Muscle layer of colon (tissue), 2 donors: Measurements from ENCODE around the gene TIMM13.

ENCODE experiments used
- H3K27ac ChIP-seq: one replicate; pipeline ENCODE4 v1.7.0; 2013; ENCODE audit warnings: low read depth, mild to moderate bottlenecking, low read length, moderate library complexity
- H3K27me3 ChIP-seq, 2 donors: one replicate each; pipeline ENCODE4 v1.7.0; 2013; ENCODE audit warnings: low read length in 2 of 2, mild to moderate bottlenecking in 2 of 2; ENCODE audit not compliant: insufficient read depth in 2 of 2, control insufficient read depth in 1 of 2
- H3K36me3 ChIP-seq: one replicate; pipeline ENCODE4 v1.7.0; 2013; ENCODE audit warnings: mild to moderate bottlenecking, low read length; ENCODE audit not compliant: insufficient read depth
- H3K4me1 ChIP-seq: one replicate; pipeline ENCODE4 v1.7.0; 2013; ENCODE audit warnings: mild to moderate bottlenecking, low read length; ENCODE audit not compliant: insufficient read depth
- H3K4me3 ChIP-seq, 2 donors: one replicate each; pipeline ENCODE4 v1.7.0; 2013; ENCODE audit warnings: low read length in 2 of 2, low read depth in 1 of 2, mild to moderate bottlenecking in 1 of 2, moderate library complexity in 1 of 2
- H3K9ac ChIP-seq: one replicate; pipeline ENCODE4 v1.7.0; 2013; ENCODE audit warnings: low read length
- H3K9me3 ChIP-seq: one replicate; pipeline ENCODE4 v1.7.0; 2013; ENCODE audit warnings: mild to moderate bottlenecking, low read length
- donor health status: abdominal sarcoma.
- donor health status: Adenocarcinoma of cecum.

Gene TIMM13

GRCh38 chr19:2436926-2437325 is 9.5 kb upstream of the TIMM13 start:
- no peak overlapping the region for H3K4me3 ChIP-seq
- H3K27me3 ChIP-seq, result no peaks in the 10 kb centered on the region
- H3K4me1 ChIP-seq, result no peaks in the 10 kb centered on the region
- no peak overlapping the region for H3K9ac ChIP-seq
- peaks cover 8% of the 10 kb centered on the region for H3K36me3 ChIP-seq
- no peaks in the 10 kb centered on the region for H3K9me3 ChIP-seq
- no peak overlapping the region for H3K27ac ChIP-seq

GRCh38 chr19:2436384-2436783 is 9.0 kb upstream of the TIMM13 start:
- no peak overlapping the region for H3K4me3 ChIP-seq
- H3K36me3 ChIP-seq, result peaks cover 8% of the 10 kb centered on the region
- H3K27me3 ChIP-seq, result no peaks in the 10 kb centered on the region
- H3K4me1 ChIP-seq, result no peaks in the 10 kb centered on the region
- H3K9ac ChIP-seq, result no peak overlapping the region
- no peaks in the 10 kb centered on the region for H3K9me3 ChIP-seq
- no peak overlapping the region for H3K27ac ChIP-seq

- H3K9ac ChIP-seq, result no peak overlapping the region
- H3K9me3 ChIP-seq, result no peaks in the 10 kb centered on the region
Observed at GRCh38 chr19:2434721-2435265, 7.4 kb upstream of the TIMM13 start.

GRCh38 chr19:2434267-2434666 is 6.9 kb upstream of the TIMM13 start:
- no peaks in the 10 kb centered on the region for H3K9me3 ChIP-seq
- H3K36me3 ChIP-seq, result peaks cover 16% of the 10 kb centered on the region
- no peaks in the 10 kb centered on the region for H3K27me3 ChIP-seq

More at GRCh38 chr19:2434721-2435265, 7.4 kb upstream of the TIMM13 start:
- Histone ChIP-seq H3K4me3 (no peak overlapping the region), H3K36me3 (peaks cover 16% of the 10 kb centered on the region), H3K27me3 (no peaks in the 10 kb centered on the region), H3K4me1 (no peaks in the 10 kb centered on the region), H3K27ac (no peak overlapping the region)

GRCh38 chr19:2433854-2434253 is 6.5 kb upstream of the TIMM13 start:
- Histone ChIP-seq H3K9me3 (no peaks in the 10 kb centered on the region), H3K4me1 (peaks cover 4% of the 10 kb centered on the region), H3K4me3 (no peak overlapping the region), H3K27me3 (no peaks in the 10 kb centered on the region), H3K9ac (no peak overlapping the region), H3K27ac (no peak overlapping the region), H3K36me3 (peaks cover 16% of the 10 kb centered on the region)

More at GRCh38 chr19:2434267-2434666, 6.9 kb upstream of the TIMM13 start:
- no peaks in the 10 kb centered on the region for H3K4me1 ChIP-seq
- no peak overlapping the region for H3K4me3 ChIP-seq
- H3K27ac ChIP-seq, result no peak overlapping the region
- H3K9ac ChIP-seq, result no peak overlapping the region

GRCh38 chr19:2432131-2432848 is 4.9 kb upstream of the TIMM13 start:
- H3K27ac ChIP-seq, result no peak overlapping the region
- peaks cover 12% of the 10 kb centered on the region for H3K4me1 ChIP-seq
- H3K4me3 ChIP-seq, result no peak overlapping the region
- peaks cover 8% of the 10 kb centered on the region for H3K36me3 ChIP-seq
- H3K9me3 ChIP-seq, result no peaks in the 10 kb centered on the region
- no peak overlapping the region for H3K9ac ChIP-seq
- H3K27me3 ChIP-seq, result no peaks in the 10 kb centered on the region

GRCh38 chr19:2431318-2432055 is 4.1 kb upstream of the TIMM13 start:
- Histone ChIP-seq H3K9ac (no peak overlapping the region), H3K27me3 (no peaks in the 10 kb centered on the region), H3K4me1 (peaks cover 19% of the 10 kb centered on the region), H3K4me3 (no peak overlapping the region), H3K27ac (no peak overlapping the region), H3K36me3 (peaks cover 8% of the 10 kb centered on the region), H3K9me3 (no peaks in the 10 kb centered on the region)

GRCh38 chr19:2429917-2430535 is 2.6 kb upstream of the TIMM13 start:
- H3K9ac ChIP-seq, result no peak overlapping the region
- peaks cover 8% of the 10 kb centered on the region for H3K36me3 ChIP-seq
- H3K9me3 ChIP-seq, result no peaks in the 10 kb centered on the region
- H3K4me3 ChIP-seq, result no peak overlapping the region
- peaks cover 29% of the 10 kb centered on the region for H3K4me1 ChIP-seq
- no peaks in the 10 kb centered on the region for H3K27me3 ChIP-seq
- H3K27ac ChIP-seq, result no peak overlapping the region

- no peaks in the 10 kb centered on the region for H3K9me3 ChIP-seq
- no peak overlapping the region for H3K9ac ChIP-seq
- H3K4me3 ChIP-seq, result peak overlapping the region in 1 of 2 donors; percentile 88
- H3K27me3 ChIP-seq, result no peaks in the 10 kb centered on the region
- H3K27ac ChIP-seq, result peak overlapping the region; percentile 91
- peaks cover 8% of the 10 kb centered on the region for H3K36me3 ChIP-seq
- peaks cover 29% of the 10 kb centered on the region for H3K4me1 ChIP-seq
Observed at GRCh38 chr19:2428756-2429711, 1.6 kb upstream of the TIMM13 start.

GRCh38 chr19:2428321-2428690 is 920 bp upstream of the TIMM13 start:
- Histone ChIP-seq H3K36me3 (peaks cover 8% of the 10 kb centered on the region), H3K9ac (peak overlapping the region; percentile 7), H3K27ac (peak overlapping the region; percentile 91), H3K4me3 (peak overlapping the region; percentile 7 to 88), H3K4me1 (peaks cover 29% of the 10 kb centered on the region), H3K27me3 (no peaks in the 10 kb centered on the region), H3K9me3 (no peaks in the 10 kb centered on the region)
